Measurements from ENCODE around the gene CENPE.

Gene CENPE

DNA sequence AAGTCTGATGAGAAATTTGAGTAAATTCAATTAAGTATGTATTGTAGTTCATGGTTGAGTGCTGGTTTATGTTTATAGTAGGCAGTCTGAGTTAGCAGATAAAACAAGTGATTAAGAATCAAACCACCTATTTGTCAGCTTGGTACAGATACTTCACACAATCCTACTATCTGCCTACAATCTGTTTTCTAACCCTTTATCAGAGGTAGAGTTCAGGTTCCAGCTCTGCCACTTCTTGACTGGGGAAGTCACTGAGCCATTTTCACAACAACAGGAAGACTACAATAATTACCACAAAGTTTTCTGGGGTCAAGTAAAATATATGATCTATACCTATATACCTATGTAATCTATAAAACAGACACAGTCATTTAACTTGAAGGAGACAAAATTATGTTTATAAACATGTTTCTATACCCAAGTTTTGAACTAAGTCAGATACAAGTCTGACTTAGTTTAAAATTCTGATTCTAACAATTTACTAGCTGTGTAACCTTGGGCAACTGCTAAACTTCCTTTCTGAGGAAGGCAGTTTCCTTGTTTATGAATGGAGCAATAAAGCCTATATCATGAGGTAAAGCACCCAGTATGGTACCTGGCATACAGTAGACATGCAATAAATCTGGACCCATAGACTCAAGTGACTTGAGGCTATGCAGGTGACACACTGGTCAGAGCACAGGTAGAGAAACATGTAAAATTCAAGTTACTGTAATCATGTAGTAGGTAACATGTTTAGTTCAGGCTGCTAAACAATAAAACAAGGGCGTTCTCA is 61.3 kb downstream of the CENPE start:
- DNase-seq (ENCODE audit: low read depth) = no peak

DNA sequence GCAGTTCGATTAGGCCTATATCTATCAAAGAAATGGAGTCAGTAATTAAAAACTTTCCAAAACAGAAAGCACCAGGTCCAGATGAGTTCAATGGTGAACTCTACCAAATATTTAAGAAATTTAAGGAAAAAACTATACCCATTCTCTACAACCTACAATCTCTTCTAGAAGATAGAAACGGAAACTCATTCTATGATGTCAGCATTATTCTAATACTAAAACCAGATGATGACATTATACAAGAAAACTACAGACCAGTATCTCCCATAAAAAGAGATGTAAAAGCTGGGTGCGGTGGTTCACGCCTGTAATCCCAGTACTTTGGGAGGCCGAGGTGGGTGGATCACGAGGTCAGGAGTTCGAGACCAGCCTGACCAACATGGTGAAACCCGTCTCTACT is 69.0 kb downstream of the CENPE start:
- no peak for DNase-seq (ENCODE audit: low read depth)

DNA sequence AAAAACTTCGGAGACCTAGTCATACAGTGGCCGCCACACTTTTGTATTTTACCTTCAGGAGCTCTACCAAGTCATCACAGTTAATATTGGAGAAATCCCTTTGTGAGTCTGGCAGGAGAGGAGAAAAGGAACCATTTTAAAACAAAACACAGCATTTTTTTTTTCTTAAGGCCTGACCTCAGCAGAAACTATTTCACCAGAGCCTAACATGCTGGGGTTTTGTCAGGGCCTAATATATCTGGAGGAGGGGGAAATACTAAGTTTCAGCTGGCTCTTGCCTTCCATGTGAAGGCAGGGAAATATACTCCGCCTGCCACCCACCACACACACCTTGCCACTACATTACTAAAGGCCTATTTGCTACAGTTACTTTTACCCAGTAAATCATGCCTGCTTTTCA is 72.0 kb downstream of the CENPE start:
- no peak for DNase-seq (ENCODE audit: low read depth)

DNA sequence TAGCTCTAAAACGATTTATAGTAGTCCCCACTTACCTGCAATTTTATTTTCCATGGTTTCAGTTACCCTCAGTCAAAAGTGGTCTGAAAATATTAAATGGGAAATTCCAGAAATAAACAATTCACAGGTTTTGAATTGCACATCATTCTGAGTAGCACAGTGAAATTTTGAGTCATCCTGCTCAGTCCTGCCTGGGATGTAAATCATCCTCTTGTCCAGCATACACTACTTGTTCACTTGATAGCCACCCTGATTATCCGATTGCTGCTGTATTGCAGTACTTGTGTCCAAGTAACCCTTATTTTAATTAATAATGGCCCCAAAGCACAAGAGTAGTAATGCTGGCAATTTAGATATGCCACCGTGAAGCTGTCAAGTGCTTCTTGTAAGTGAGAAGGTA is 75.0 kb downstream of the CENPE start:
- no peak for DNase-seq (ENCODE audit: low read depth)

DNA sequence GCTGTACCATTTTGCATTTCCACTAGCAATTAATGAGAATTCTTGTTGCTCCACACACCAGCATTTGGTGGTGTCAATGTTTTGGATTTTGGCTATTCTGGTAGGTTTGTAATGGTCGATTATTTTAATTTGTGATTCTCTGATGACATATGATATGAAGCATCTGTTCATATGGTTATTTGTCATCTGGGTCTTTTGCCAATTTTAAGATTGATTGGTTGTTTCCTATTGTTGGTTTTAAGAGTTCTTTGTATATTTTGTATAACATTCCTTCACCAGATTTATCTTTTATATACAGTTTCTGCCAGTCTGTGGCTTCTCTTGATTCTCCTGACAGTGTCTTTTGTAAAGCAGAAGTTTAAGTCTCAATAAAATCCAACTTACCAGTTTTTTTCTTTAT is 80.0 kb downstream of the CENPE start:
- no peak for DNase-seq (ENCODE audit: low read depth)

DNA sequence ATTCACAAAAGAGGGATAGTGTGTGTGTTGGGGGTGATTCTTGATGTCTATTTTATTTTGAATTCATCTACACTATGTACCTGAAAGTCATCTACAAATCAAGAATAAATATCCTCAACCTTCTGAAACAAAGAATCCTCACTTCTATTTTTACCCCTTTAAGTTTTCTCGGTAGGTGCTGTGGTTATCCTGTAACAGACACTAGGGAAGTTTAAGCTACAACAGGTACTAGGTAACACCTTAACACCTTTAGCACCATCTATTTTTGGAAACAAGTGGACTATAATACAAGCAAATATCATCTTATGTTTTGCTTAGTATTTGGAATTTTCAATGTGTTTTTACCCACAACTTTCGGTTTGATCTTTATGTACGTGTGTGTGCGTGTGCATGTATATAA is 86.5 kb downstream of the CENPE start:
- no peak for DNase-seq (ENCODE audit: low read depth)

DNA sequence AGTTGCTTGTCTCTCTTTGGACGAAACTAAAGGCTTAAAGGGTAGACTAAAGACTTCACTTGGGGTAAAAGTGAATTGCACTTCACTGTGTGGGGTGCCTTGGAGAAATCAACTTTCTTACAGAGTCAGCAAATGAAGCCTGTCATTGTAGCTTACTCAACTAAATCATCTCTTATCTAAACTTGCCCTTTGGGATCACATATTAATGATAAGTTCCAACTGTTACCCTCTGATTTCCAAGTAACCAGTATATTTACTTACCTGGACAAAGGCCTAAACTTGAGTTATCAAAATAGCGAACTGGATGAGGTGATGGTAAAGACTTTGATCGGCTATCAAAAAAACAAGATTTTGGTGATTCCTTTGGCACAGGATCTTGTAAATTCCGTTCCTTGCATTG is 89.6 kb downstream of the CENPE start:
- no peak for DNase-seq (ENCODE audit: low read depth)

DNA sequence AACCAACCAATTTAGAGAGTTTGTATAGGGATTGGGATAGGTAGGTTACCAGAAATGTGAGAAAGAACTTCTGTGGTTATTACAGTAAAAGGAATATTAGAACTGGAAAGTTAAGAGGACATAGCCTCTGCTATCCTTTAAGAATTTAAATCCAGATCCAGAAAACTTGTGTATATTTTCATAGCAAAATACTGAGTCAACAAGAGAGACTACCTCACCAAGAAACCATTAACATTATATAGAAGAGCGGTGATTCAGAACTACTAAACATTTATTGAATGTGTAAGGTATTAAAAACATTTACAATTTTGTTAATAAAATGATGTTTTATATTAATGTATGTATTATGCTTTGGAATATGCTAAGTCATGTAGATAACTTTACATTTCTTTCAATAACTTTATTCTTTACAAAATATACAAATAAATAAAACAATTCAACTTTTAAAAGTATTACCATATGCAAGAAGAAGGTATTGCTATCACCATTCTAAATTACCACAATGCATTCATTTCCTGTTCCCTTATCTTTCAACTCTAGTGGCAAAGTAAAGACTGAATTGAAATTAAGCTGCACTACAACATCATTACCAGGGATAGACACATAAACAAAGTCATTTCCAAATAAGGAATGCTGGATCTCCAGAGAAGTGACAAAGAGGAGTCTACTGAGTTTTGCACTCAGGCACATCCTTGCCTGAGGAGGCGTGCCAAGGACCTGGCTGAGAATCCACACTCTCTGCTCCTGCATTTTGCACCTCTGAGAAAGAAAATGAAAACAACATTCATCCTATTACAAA is 92.4 kb downstream of the CENPE start:
- no peak for DNase-seq (ENCODE audit: low read depth)

DNA sequence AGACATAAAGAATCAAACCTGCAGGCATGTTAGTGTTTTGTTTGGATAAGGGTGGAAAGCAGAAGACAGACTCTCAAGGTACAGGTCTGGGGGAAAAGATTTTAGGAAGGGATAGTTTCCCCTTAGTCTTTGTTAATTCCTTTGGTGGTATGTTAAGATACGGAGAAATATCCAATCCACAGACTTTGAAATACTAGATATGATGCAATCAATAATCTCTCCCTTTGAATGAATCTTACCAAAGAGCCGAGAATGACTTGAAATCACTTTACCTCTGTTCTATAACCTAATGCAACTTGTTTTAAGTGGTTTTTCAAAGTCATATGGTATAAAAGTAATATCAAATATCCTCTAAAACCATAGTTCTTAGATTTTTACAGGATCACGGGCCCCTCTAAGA is 93.3 kb downstream of the CENPE start:
- DNase-seq (ENCODE audit: low read depth) = no peak

DNA sequence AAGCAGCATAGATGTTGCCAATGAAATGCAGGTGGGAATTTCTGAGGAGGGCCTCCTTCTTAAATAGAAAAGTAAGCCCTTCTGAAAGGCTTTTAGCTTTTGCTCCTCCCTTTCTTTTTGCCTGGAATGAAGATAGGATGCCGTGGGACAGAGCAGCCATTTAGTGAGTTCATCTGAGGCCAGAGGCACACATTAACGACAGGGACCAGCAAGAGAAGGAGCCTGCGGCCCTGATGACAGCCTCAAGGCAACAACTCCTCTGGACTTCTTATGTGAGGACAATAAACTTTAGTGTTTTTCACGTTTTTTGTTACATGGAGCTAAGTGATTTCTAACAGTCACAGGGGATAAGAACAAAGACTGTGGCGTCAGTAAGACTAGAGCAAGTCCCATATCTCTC is 97.5 kb downstream of the CENPE start:
- DNase-seq (ENCODE audit: low read depth) = no peak

DNA sequence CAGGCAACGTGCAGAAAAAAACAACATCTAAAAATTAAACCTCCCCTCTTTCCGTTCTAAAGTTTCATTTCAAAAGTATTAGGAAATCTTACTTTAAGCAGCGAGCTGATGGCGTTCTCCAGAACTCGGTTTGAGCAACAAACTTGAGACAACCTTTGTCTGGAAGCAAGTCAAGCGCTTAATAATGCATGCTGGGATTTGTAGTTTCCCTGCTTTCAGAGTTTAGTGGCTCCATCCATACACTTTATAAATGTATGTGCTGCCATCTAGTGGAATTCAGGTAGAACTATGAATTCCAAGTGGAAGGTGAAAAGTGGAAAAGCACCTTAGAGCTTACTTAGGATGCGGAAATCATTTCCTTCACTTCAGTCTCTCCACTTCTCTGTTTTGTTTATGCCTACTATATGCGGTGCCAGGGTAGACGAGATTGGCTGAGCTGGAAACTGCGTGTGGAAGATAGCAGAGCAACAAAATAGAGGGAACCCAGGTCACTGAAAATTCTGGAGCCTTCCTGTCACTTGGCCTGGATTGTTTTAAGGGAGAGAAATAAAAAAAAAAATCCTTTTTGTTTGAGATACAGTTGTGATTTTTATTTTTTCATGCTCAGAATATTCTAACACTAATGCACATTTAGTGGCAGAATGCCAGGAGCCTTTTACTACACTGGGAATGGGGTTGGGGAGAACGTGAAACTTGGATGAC is 98.3 kb downstream of the CENPE start, which contains the start of gene BDH2:
Gene BDH2, minus strand, starts transcription at position 144 of the 702 bp plus-strand sequence. CDS start 3,580 bp downstream, outside the sequence.
- peak; percentile 93 for DNase-seq (ENCODE audit: low read depth)

DNA sequence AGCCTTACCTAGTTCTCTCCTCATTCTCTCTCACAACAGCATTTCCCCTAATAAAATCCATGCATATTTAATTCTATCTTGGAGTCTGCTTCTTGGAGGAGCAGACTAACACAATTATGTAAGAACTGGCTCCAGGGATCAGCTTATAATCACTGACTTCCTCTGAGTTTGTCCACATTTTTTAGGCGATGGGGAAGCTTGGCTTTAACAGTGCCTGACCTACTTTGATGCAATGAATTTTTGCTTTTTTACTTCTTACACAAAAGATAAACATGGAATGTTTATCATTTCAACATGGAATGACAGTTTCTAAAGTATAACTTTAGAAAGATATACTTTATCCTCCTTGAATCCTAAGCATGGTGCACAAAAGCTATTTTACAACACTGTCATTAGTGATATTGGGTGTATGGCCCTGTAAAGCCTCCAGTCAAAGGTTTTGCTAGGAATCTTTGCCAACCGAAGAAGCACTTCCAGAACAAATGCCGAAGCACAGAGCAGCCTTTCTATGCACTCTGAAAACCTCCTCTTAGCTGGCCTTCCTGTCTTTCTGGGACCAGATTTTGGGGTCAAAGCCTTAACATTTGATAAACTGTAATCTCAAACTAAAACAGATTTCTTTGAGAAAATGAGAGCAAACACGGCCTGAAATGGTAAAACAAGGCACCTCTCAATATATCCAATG is 99.2 kb downstream of the CENPE start:
- peak; percentile 24 for DNase-seq (ENCODE audit: low read depth)

DNA sequence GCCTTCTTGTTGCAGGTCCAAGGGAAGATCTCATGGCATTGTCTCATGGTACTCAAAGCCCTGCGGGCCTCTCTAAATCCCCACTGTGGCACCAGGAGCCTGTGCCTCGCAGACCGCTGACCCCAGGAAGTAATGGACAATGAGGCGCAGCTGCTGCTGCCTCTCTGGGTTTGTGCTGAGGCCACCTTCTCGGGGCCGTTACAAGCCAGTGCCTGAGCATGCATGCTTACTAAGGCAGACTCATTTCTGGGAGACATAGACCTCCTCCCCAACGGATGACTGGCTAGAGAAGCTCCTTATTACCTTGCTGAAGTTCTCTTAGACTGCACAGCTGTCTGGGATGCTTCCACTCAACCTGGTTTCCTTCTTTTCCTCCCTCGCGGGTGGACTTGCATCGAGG is 99.8 kb downstream of the CENPE start:
- DNase-seq (ENCODE audit: low read depth) = no peak

DNA sequence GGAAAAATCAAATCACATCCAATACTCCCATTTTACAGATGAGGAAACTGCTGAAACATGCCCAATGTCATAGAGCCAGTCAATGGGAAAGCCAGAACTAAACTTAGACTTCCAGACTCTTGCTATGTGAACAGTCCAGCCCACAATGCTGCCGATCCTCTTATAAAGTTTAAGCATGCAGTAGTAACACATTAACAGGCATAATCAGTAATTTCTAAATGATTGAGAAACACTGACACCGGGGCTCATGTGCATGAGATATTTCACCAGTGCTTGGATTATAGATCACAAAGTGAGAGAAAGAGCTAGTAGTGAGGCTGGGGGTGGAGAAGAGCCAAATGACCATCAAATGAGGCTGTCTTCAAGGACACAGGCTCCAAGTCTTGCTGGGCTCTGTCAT is 101.0 kb downstream of the CENPE start:
- no peak for DNase-seq (ENCODE audit: low read depth)

DNA sequence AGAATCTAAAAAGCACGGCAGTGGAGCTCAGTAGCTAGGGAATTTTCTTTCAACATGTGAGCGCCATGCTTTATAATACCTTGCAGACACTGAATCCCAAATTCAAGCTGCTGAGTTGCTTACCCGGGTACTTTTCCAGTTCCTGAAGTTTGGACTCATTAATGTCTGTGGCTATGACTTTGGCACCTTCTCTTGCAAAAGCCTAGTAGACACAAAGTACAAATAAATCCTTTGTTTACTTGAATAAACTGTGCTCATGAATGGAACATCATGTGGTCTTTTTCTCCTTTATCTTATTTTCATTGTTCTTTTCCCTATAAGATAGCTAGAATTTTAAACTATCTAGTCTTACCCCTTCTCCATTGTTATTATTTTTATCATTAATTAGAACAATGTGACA is 103.1 kb downstream of the CENPE start:
- no peak for DNase-seq (ENCODE audit: low read depth)

DNA sequence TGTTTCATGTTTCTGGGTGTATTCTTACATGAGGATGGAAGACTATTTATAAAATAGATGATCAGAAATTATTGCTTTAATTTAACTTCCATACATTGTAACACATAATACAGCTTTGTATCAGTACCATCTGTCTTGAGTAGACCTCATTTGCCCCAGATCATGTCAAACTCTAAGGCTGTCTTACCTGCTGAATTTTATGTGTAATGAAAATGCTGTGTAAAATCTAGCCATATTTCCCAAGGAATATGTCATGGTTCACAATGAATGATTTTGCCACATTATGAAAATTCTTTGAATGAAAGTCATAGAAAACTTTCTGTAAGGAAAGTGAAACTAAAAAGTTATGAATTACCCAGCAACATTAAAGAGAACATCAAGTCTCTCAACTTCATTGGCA is 105.9 kb downstream of the CENPE start:
- DNase-seq (ENCODE audit: low read depth) = no peak

DNA sequence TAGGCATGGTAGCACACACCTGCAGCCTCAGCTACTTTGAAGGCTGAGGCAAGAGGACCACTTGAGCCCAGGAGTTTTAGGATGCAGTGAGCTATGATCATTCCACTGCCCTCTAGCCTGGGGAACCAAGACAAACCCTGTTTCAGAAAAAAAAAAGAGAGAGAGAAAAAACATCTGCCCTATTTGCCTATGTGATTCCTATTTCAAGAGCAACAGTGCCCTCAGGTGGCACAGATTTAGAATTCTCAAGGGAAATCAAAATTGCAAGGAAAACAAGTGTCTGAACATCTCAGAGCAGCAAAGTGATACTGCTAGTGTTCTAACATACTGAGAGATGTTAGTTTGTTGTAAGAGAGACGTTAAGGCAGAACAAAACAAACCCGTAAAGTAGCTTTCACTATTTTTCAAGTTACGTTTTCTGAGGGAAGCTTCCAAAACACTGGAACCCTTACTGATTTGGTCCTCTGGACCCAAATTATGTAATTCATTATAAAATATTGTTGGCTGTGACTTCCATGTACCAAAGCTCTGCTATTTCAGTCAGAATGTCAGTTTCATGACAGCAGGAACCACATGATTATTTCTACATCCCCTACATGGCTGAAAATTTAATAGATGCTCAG is 106.4 kb downstream of the CENPE start:
- DNase-seq (ENCODE audit: low read depth) = peak; percentile 43

DNA sequence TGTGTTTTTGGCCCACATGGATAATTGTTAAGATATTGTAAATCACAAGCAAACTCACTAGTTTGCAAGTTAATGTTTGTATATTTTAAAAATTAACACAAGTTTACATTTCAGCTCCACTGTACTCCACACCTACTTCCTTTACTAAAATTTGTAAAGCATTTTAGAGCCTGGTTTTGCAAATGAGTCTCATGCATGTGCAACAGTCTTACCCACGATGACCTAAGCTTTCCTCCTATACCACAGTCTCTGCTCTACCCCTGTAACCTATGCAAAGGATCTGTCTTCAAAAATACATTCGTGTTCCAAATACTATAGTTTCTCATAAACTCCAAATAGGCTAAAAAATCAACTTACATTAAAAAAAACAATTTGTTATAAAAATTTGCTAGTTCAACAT is 108.7 kb downstream of the CENPE start:
- no peak for DNase-seq (ENCODE audit: low read depth)

DNA sequence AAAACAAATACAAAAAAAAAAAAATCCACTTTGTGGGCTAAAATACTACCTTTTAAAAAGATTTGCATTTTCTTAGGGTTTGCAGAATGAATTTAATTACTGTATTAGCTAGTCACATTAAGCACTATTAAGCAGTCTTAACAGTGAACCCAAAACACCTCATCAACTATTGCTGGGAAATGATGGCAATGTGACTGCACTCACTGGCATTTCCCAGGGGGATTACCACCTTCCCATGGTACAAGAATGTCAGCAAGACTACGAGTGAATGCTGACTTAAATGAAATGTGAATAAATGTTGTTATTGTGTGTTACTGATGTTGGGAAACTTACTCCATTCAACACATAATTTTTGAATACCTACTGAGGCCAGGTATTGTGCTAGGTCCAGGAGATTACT is 111.6 kb downstream of the CENPE start:
- no peak for DNase-seq (ENCODE audit: low read depth)

DNA sequence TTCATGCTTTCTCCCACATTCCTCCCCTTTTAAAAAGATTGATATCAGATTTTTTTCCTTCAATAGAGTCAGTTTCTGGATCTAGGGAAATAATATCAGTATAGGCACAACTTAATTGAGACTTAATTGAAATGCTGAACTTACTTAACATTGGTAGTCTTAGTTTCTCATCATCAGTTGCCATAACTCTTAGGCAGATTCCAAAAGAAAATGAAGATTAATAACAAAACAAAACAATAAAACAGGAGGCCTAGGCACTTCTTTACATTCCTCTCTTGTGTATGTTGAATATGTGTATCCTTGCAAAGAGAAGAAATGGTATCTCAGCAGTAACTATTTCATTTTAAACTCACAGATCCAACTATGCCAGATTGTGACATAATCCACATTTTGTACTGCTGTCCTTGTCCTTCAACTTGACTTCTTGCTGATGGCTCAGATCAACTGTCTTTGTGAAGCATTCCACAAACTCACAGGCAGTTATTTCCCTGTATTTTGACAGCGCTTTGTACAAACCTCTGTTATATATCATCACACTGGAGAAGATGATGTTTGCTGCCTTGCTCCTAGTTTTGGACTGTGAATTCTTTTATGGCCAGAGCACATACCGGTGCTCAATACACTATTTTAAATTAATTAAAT is 112.5 kb downstream of the CENPE start:
- no peak for DNase-seq (ENCODE audit: low read depth)

DNA sequence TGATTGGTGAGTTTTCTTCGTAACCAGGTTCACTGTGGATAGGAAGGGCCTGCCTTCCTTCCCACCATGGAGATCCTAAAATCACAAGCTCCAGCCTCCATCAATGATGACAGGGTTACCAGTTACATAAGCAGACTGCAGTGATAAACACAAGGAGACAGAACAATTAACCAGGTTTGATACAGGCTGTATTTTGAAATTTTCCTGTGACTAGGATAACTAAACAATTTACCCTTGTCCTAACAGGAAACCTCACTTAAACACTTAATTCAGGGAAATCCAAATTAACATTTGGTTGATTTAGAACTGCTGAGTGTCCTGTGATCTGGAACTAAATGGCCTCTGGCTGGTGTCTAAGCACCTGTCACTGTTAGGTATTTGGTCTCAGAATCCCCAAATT is 118.5 kb downstream of the CENPE start:
- no peak for DNase-seq (ENCODE audit: low read depth)
